HCT116 (cell line): ENCODE data around the gene TRPC6. TPM values are rescaled to one million over a fixed set of nuclear protein-coding genes. Genes with fewer than 3 reads are reported as not detected.

Source experiments
- ATAC-seq: fragments of 200-7000 bp; cut with Tn5 transposase; 2 replicates; pipeline ENCODE4 v1.9.1; 2020; ENCODE audit warnings: mild to moderate bottlenecking, moderate library complexity
- BruUV-seq: library from RNA; stranded (reverse); fragments of 400-500 nt; replicated peaks from 2 replicates; lab custom pipeline; 2021; lab: Mats Ljungman, UMichigan
- CTCF ChIA-PET: fragments of 300-600 bp; sonication (Branson Sonifier 250); formaldehyde crosslinking; loops from one replicate; lab custom pipeline; 2021; ENCODE audit warnings: antibody characterized with exemption; lab: Charles Lee
- POLR2A ChIA-PET: fragments of 300-600, 350-600 bp; sonication (Branson Sonifier 250); formaldehyde crosslinking; loops from one replicate; lab custom pipeline; 2021; ENCODE audit warnings: antibody characterized with exemption; lab: Charles Lee
- RAD21 ChIA-PET, 2 experiments: fragments of 300-600 bp; sonication (Branson Sonifier 250); formaldehyde crosslinking; loops; one replicate each; lab custom pipeline; 2023; ENCODE audit warnings: low total read pairs in 2 of 2; ENCODE audit not compliant: uncharacterized antibody in 2 of 2, unreplicated experiment in 2 of 2, low non-redundant PET in 1 of 2; lab: Charles Lee
- DNase-seq: peaks from one replicate; pipeline ENCODE4 v3.0.0-alpha.2; 2010; ENCODE audit warnings: low read depth, low spot score
- H2AFZ ChIP-seq: fragments of 200-600 bp; shearing (Covaris generic), sonication (generic); 2 replicates; pipeline ENCODE4 v1.6.1; 2017; ENCODE audit warnings: low read depth, mixed run types, mixed read lengths, antibody characterized with exemption, low read length; ENCODE audit not compliant: poor library complexity, severe bottlenecking
- H3K27ac ChIP-seq: 2 replicates; pipeline ENCODE4 v1.5.1; 2012; ENCODE audit warnings: low read depth, low read length
- H3K27me3 ChIP-seq: fragments of 200-600 bp; sonication (generic); 2 replicates; pipeline ENCODE4 v1.6.1; 2016; ENCODE audit warnings: mixed run types, low read length, mixed read lengths; ENCODE audit not compliant: insufficient read depth
- H3K36me3 ChIP-seq, 2 experiments: fragments of 200-500 bp in 1 of 2; fragments of 200-600 bp in 1 of 2; sonication (Bioruptor generic) in 1 of 2; sonication (generic) in 1 of 2; 2 replicates each; pipeline versions ENCODE4 v1.5.1 to v1.6.1; 2014 to 2016; ENCODE audit warnings: low read length in 2 of 2, inconsistent platforms in 1 of 2, mixed read lengths in 1 of 2, mixed run types in 1 of 2; ENCODE audit not compliant: insufficient read depth in 2 of 2, control insufficient read depth in 1 of 2
- H3K4me1 ChIP-seq, 2 experiments: fragments of 200-600 bp in 1 of 2; sonication (generic) in 1 of 2; 2 replicates each; pipeline versions ENCODE4 v1.5.1 to v1.6.1; 2012 to 2017; ENCODE audit warnings: low read length in 2 of 2, inconsistent platforms in 1 of 2, mild to moderate bottlenecking in 1 of 2, mixed read lengths in 1 of 2, mixed run types in 1 of 2, moderate library complexity in 1 of 2; ENCODE audit not compliant: insufficient read depth in 2 of 2, control insufficient read depth in 1 of 2
- H3K4me2 ChIP-seq: fragments of 200-600 bp; sonication (generic); 2 replicates; pipeline ENCODE4 v1.6.1; 2017; ENCODE audit warnings: mixed run types, low read length, mixed read lengths
- H3K4me3 ChIP-seq, 2 experiments: fragments of 200-600 bp in 1 of 2; sonication (generic) in 1 of 2; replicated peaks in 1 of 2; 2 replicates each; pipeline ENCODE4 v1.5.1; 2011 to 2016; ENCODE audit warnings: low read length in 2 of 2, control low read depth in 1 of 2, low read depth in 1 of 2, mild to moderate bottlenecking in 1 of 2, mixed read lengths in 1 of 2, mixed run types in 1 of 2
- H3K79me2 ChIP-seq: fragments of 200-600 bp; sonication (generic); 2 replicates; pipeline ENCODE4 v1.6.1; 2017; ENCODE audit warnings: mild to moderate bottlenecking, mixed run types, low read length, moderate library complexity, mixed read lengths; ENCODE audit not compliant: insufficient read depth
- H3K9ac ChIP-seq: fragments of 200-600 bp; sonication (generic); 2 replicates; pipeline ENCODE4 v1.6.1; 2016; ENCODE audit warnings: low read length, mixed read lengths
- H3K9me2 ChIP-seq: fragments of 200-600 bp; sonication (generic), shearing (Covaris generic); 2 replicates; pipeline ENCODE4 v1.6.1; 2017; ENCODE audit warnings: mixed run types, mild to moderate bottlenecking, moderate library complexity; ENCODE audit not compliant: insufficient read depth
- H3K9me3 ChIP-seq, 2 experiments: fragments of 200-500 bp in 1 of 2; fragments of 200-600 bp in 1 of 2; sonication (Bioruptor generic) in 1 of 2; sonication (generic) in 1 of 2; 2 replicates each; pipeline ENCODE4 v1.6.1; 2014 to 2017; ENCODE audit warnings: low read length in 2 of 2, mixed read lengths in 2 of 2, inconsistent platforms in 1 of 2, low read depth in 1 of 2, mild to moderate bottlenecking in 1 of 2, mixed run types in 1 of 2, moderate library complexity in 1 of 2; ENCODE audit not compliant: control insufficient read depth in 1 of 2, insufficient read depth in 1 of 2
- H4K20me1 ChIP-seq: fragments of 200-600 bp; sonication (generic), shearing (Covaris generic); 2 replicates; pipeline ENCODE4 v1.6.1; 2017; ENCODE audit warnings: mixed run types, mild to moderate bottlenecking, moderate library complexity; ENCODE audit not compliant: insufficient read depth
- ATF3 ChIP-seq: IDR thresholded peaks from 2 replicates; pipeline ENCODE4 v1.6.1; 2012
- CBX3 ChIP-seq: IDR thresholded peaks from 2 replicates; pipeline ENCODE4 v1.6.1; 2012; ENCODE audit warnings: low read depth
- EGR1 ChIP-seq: IDR thresholded peaks from 2 replicates; pipeline ENCODE4 v1.6.1; 2012; ENCODE audit warnings: low read depth
- EZH2 ChIP-seq: fragments of 200-600 bp; sonication (generic); IDR thresholded peaks from 2 replicates; pipeline ENCODE4 v1.6.1; 2017; ENCODE audit warnings: antibody characterized with exemption, mixed run types
- EZH2phosphoT487 ChIP-seq: fragments of 200-600 bp; IDR thresholded peaks from 2 replicates; pipeline ENCODE4 v1.6.1; 2018; ENCODE audit warnings: antibody characterized with exemption, borderline replicate concordance
- JUND ChIP-seq: IDR thresholded peaks from 2 replicates; pipeline ENCODE4 v1.6.1; 2012
- MAX ChIP-seq: IDR thresholded peaks from 2 replicates; pipeline ENCODE4 v1.6.1; 2012
- POLR2A ChIP-seq: IDR thresholded peaks from 2 replicates; pipeline ENCODE4 v1.7.0; 2011; ENCODE audit warnings: borderline replicate concordance; ENCODE audit not compliant: insufficient read depth, insufficient read length; ENCODE audit errors: extremely low read depth
- POLR2AphosphoS5 ChIP-seq: IDR thresholded peaks from 2 replicates; pipeline ENCODE4 v1.6.1; 2011; ENCODE audit warnings: mild to moderate bottlenecking, low read depth, low read length, moderate library complexity
- RAD21 ChIP-seq: IDR thresholded peaks from 2 replicates; pipeline ENCODE4 v1.6.1; 2012; ENCODE audit warnings: low read depth, mild to moderate bottlenecking
- REST ChIP-seq: IDR thresholded peaks from 2 replicates; pipeline ENCODE4 v1.6.1; 2012; ENCODE audit warnings: low read depth
- SIN3A ChIP-seq: IDR thresholded peaks from 2 replicates; pipeline ENCODE4 v1.6.1; 2012; ENCODE audit warnings: low read depth
- SP1 ChIP-seq: IDR thresholded peaks from 2 replicates; pipeline ENCODE4 v1.6.1; 2012; ENCODE audit warnings: low read depth
- SRF ChIP-seq: IDR thresholded peaks from 2 replicates; pipeline ENCODE4 v1.6.1; 2012; ENCODE audit warnings: low read depth
- TCF7L2 ChIP-seq: IDR thresholded peaks from 2 replicates; pipeline ENCODE4 v1.7.0; 2011; ENCODE audit warnings: borderline replicate concordance, inconsistent platforms; ENCODE audit not compliant: insufficient read depth, insufficient read length; ENCODE audit errors: extremely low read depth
- YY1 ChIP-seq: IDR thresholded peaks from 2 replicates; pipeline ENCODE4 v1.6.1; 2011; ENCODE audit warnings: low read length, low read depth, moderate library complexity, mild to moderate bottlenecking; ENCODE audit not compliant: insufficient replicate concordance; ENCODE audit errors: extremely low read depth
- ZBTB33 ChIP-seq: IDR thresholded peaks from 2 replicates; pipeline ENCODE4 v1.6.1; 2011; ENCODE audit warnings: mild to moderate bottlenecking, low read length, moderate library complexity; ENCODE audit not compliant: insufficient replicate concordance; ENCODE audit errors: extremely low read depth
- ZFX ChIP-seq: fragments of 450-650 bp; IDR thresholded peaks from 2 replicates; pipeline ENCODE4 v1.6.1; 2017
- ZNF274 ChIP-seq: fragments of 200-500 bp; sonication (Bioruptor generic); IDR thresholded peaks from 2 replicates; pipeline ENCODE4 v1.6.1; 2014; ENCODE audit warnings: mild to moderate bottlenecking, low read depth, low read length, inconsistent platforms
- intact Hi-C: fragments of 100-400 bp; cut with micrococcal nuclease; formaldehyde crosslinking; loops from 2 replicates; pipeline ENCODE4 v1.10.0; 2022
- total RNA-seq: library from RNA; stranded (reverse); gene quantifications from one replicate; pipeline ENCODE4 v1.2.1, GENCODE V29; 2021; ENCODE audit not compliant: unreplicated experiment

Gene TRPC6
- total RNA-seq, 1 experiment from 2014 or later, result not detected

GRCh38 chr11:101482556-101483124 is 101.2 kb downstream of the TRPC6 start:
- Histone ChIP-seq H3K36me3 (no peaks in the 10 kb centered on the region), H3K4me3 (no peak overlapping the region), H3K9me3 (no peaks in the 10 kb centered on the region), H3K79me2 (no peaks in the 10 kb centered on the region), H3K27ac (no peak overlapping the region)
- intact Hi-C loops, result no loop called here
- DNase-seq, result no peak
- ChIA-PET CTCF (no interaction called here), POLR2A (no interaction called here)
- no TSS peak for BruUV-seq
- no peak for TF ChIP-seq JUND
- TF ChIP-seq ZFX, result no peak
- no peak for TF ChIP-seq ZBTB33
- TF ChIP-seq RAD21, result no peak
- no peak for TF ChIP-seq SIN3A
- no peak for TF ChIP-seq EZH2phosphoT487
- no peak for TF ChIP-seq POLR2AphosphoS5
- TF ChIP-seq POLR2A, result no peak
- no peak for TF ChIP-seq CBX3
- TF ChIP-seq MAX, result no peak
- TF ChIP-seq EZH2, result no peak
- no peak for TF ChIP-seq TCF7L2
- no peak for TF ChIP-seq SP1
- no peak for TF ChIP-seq EGR1
- no peak for TF ChIP-seq SRF
- no peak for TF ChIP-seq ATF3
- no peak for TF ChIP-seq ZNF274
- TF ChIP-seq YY1, result no peak
- no peak for TF ChIP-seq REST
- TF ChIP-seq, all 23 proteins: peak for 0
- RAD21 ChIA-PET, result no interaction called here
- no peak overlapping the region for H3K4me2 ChIP-seq
- H3K9ac ChIP-seq, result no peak overlapping the region
- no peaks in the 10 kb centered on the region for H3K9me2 ChIP-seq
- no peaks in the 10 kb centered on the region for H4K20me1 ChIP-seq
- no peaks in the 10 kb centered on the region for H3K4me1 ChIP-seq
- ATAC-seq, result no peak
- no peaks in the 10 kb centered on the region for H3K27me3 ChIP-seq
- H2AFZ ChIP-seq, result no peak overlapping the region
